ENCODE results near the gene GSTCD. TPM values are rescaled to one million over a fixed set of nuclear protein-coding genes. Genes with fewer than 3 reads are reported as not detected.
A peak's percentile ranks its signal among the peaks of the same experiment; 100 is the strongest.
"Not testable (repeated sequence)": the region's sequence is repeated elsewhere in the genome, so short reads cannot be mapped to it uniquely, and the experiment has no call there.

GSTCD gene
- total RNA-seq, 1 donor from 2014 or later = 10.2 TPM

- Histone ChIP-seq H3K27me3 (no peaks in the 10 kb centered on the region), H3K4me3 (no peak overlapping the region), H3K9me3 (no peaks in the 10 kb centered on the region), H3K36me3 (no peaks in the 10 kb centered on the region), H3K27ac (no peak overlapping the region), H3K4me1 (peaks cover 11% of the 10 kb centered on the region)
- no peak for DNase-seq
- TF ChIP-seq CTCF (IDR thresholded peaks at IDR 0.05) = peak; percentile 61
- intact Hi-C loops (cut with DNase I) = no loop called here
- peak; percentile 43 for ATAC-seq
These were observed 7.2 kb downstream of the GSTCD start for GRCh38 chr4:105715692-105716278.

GRCh38 chr4:105719204-105719603, 10.6 kb downstream of the GSTCD start:
- Histone ChIP-seq H3K36me3 (no peaks in the 10 kb centered on the region), H3K4me1 (peaks cover 11% of the 10 kb centered on the region), H3K9me3 (no peaks in the 10 kb centered on the region), H3K27me3 (no peaks in the 10 kb centered on the region), H3K27ac (no peak overlapping the region), H3K4me3 (no peak overlapping the region)
- intact Hi-C loops (cut with DNase I) = no loop called here
- no peak for DNase-seq
- ATAC-seq = no peak
- TF ChIP-seq CTCF (IDR thresholded peaks at IDR 0.05) = no peak

- ATAC-seq (no peak), DNase-seq (no peak)
- peaks cover 10% of the 10 kb centered on the region for H3K9me3 ChIP-seq
- no peak overlapping the region for H3K27ac ChIP-seq
- no peak overlapping the region for H3K4me3 ChIP-seq
- H3K27me3 ChIP-seq = no peaks in the 10 kb centered on the region
- TF ChIP-seq CTCF (IDR thresholded peaks at IDR 0.05) = no peak
- H3K4me1 ChIP-seq = no peaks in the 10 kb centered on the region
- peaks cover 3% of the 10 kb centered on the region for H3K36me3 ChIP-seq
- intact Hi-C loops (cut with DNase I) = no loop called here
These were observed 17.0 kb downstream of the GSTCD start for GRCh38 chr4:105725623-105726022.

GRCh38 chr4:105729895-105730294, 21.3 kb downstream of the GSTCD start:
- H3K36me3 ChIP-seq; intact Hi-C loops (cut with DNase I); H3K4me3 ChIP-seq; DNase-seq; H3K27ac ChIP-seq; ATAC-seq; H3K27me3 ChIP-seq; H3K4me1 ChIP-seq: not testable (repeated sequence)
- peaks cover 10% of the 10 kb centered on the region for H3K9me3 ChIP-seq

- H3K4me3 ChIP-seq; H3K4me1 ChIP-seq; ATAC-seq; DNase-seq; intact Hi-C loops (cut with DNase I); H3K27ac ChIP-seq; H3K27me3 ChIP-seq; H3K36me3 ChIP-seq: not testable (repeated sequence)
- peaks cover 30% of the 10 kb centered on the region for H3K9me3 ChIP-seq
These were observed 26.6 kb downstream of the GSTCD start for GRCh38 chr4:105735217-105735616.

GRCh38 chr4:105741548-105741947, 33.0 kb downstream of the GSTCD start:
- no peak for ATAC-seq
- no peak overlapping the region for H3K27ac ChIP-seq
- intact Hi-C loops (cut with DNase I) = no loop called here
- TF ChIP-seq CTCF (IDR thresholded peaks at IDR 0.05) = no peak
- H3K9me3 ChIP-seq = peaks cover 19% of the 10 kb centered on the region
- no peaks in the 10 kb centered on the region for H3K36me3 ChIP-seq
- H3K4me3 ChIP-seq = no peak overlapping the region
- no peaks in the 10 kb centered on the region for H3K27me3 ChIP-seq
- H3K4me1 ChIP-seq = no peaks in the 10 kb centered on the region
- no peak for DNase-seq

- Histone ChIP-seq H3K27ac (no peak overlapping the region), H3K9me3 (no peaks in the 10 kb centered on the region), H3K4me1 (no peaks in the 10 kb centered on the region), H3K36me3 (no peaks in the 10 kb centered on the region), H3K27me3 (no peaks in the 10 kb centered on the region), H3K4me3 (no peak overlapping the region)
- ATAC-seq = no peak
- intact Hi-C loops (cut with DNase I) = no loop called here
- no peak for DNase-seq
- no peak for TF ChIP-seq CTCF (IDR thresholded peaks at IDR 0.05)
These were observed 39.6 kb downstream of the GSTCD start for GRCh38 chr4:105748222-105748621.

Measured in upper lobe of right lung (tissue), 1 donor.